GM21515 (cell line): ENCODE results near the gene TAOK1.
A peak's percentile ranks its signal among the peaks of the same experiment; 100 is the strongest.

ENCODE experiments used
- ATAC-seq: cut with Tn5 transposase; IDR thresholded peaks from one replicate; pipeline ENCODE4 v1.9.1; 2021; ENCODE audit not compliant: unreplicated experiment

Gene TAOK1

GRCh38 chr17:29378500-29378899 is 11.7 kb upstream of the TAOK1 start:
- no peak for ATAC-seq

- no peak for ATAC-seq
Observed at GRCh38 chr17:29379084-29379991, 10.8 kb upstream of the TAOK1 start.

- ATAC-seq = no peak
Observed at GRCh38 chr17:29383686-29384085, 6.5 kb upstream of the TAOK1 start.

DNA sequence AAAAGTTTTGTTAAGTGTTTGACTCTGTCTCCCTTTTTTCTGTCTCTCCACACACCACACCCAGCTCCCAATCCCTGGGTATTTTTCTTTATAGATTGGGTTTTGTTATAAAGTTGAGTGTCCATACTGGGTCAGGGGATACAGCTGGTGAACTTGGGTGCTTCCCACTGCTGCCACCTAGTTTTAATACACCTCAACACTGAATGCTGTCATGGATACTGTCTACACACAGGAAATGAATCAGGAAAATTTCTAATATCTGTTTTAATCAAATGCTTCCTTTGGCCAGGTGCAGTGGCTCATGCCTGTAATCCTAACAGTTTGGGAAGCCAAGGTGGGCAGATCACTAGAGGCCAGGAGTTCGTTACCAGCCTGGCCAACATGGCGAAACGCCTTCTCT is 5.3 kb upstream of the TAOK1 start:
- ATAC-seq = no peak

DNA sequence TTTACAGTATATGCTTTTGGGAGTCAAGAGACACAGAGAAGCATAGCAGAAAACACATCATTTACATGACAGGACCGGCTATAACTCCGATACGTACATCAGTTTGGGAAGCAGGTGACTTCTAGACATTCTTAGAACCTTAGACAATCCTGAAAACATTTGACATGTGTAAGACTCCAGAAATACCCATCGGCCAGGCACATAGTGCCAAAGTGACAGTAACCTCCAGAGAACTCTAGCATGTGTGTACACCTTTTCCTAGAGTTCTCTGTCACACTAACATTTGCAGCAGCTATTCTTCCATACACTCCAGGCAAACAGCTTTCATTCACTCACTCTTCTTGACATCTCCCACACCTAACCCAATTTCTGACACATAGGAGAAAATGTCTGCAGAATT is 3.4 kb upstream of the TAOK1 start:
- no peak for ATAC-seq

- no peak for ATAC-seq
Observed at GRCh38 chr17:29388937-29389336, 1.2 kb upstream of the TAOK1 start.

- ATAC-seq = peak; percentile 2
Observed at GRCh38 chr17:29390851-29391631, 878 bp downstream of the TAOK1 start.

DNA sequence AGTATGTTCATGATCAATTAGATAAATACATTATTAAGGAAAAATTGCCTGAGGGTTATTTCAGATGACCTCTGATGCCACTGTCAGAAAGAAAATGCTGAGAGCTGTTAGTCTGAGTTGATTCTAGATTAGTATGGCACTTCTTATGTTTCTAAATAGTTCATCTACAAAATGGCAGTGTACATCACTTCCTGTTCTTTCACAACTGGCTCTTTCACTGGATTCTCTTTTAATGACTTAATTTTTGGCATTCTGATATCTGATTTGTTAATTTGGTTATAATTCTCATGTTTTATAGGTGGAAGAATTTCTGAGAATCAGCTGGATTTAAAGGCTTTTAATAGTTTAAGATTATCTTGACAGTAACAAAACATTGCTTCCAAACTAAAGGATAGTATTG is 3.3 kb downstream of the TAOK1 start:
- ATAC-seq = no peak

GRCh38 chr17:29394761-29395160 is 4.6 kb downstream of the TAOK1 start:
- ATAC-seq = no peak

DNA sequence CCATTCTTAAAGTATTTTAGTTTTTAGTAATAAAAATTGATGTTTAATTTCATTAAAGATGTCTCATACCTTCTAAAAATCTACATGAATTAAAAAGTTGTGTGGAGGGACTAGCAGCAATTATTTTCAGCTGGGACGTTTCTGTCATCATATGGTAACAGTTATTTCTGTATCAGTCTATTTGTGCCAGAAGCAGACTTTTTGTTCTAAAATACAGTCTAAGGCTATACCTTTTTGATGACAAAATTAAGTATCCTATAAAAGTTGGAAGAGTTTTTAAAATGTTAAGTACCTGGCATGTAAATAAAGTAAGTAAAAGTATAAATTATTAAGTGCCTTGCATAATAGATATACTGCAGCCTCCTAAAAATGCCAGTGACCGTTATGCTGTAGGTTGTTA is 5.9 kb downstream of the TAOK1 start:
- ATAC-seq = no peak

GRCh38 chr17:29399634-29400033 is 9.5 kb downstream of the TAOK1 start:
- ATAC-seq = no peak

GRCh38 chr17:29400818-29401217 is 10.7 kb downstream of the TAOK1 start:
- ATAC-seq = no peak

DNA sequence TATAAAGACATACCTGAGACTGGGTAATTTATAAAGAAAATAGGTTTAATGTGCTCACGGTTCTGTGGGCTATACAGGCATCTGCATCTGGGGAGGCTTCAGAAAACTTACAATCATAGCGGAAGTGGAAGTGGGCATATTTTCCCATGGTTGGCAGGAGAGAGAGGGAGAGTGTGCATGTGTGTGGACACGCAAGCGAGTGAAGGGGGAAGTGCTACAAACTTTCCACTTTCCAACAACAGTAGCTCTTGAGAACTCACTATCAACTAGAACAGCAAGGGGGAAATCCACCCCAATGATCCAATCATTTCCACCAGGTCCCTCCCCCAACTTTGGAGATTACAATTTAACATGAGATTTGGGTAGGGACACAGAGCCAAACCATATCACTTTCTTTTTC is 11.1 kb downstream of the TAOK1 start:
- ATAC-seq = no peak

DNA sequence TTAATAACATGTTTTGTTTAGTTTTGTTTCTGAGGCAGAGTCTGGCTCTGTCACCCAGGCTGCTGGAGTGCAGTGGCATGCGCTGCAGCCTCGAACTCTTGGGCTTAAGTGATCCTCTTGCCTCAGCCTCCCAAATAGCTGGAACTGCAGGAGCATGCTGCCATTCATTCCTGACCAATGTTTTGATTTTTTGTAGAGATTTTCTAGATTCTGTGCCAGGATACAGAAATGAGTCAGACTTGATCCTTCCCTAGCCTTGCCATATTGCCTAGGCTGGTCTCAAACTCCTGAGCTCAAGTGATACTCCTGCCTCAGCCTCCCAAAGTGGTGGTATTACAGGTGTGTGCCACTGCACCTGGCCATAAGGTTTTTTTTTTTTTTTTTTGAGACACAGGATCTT is 17.7 kb downstream of the TAOK1 start:
- no peak for ATAC-seq

- ATAC-seq = no peak
Observed at GRCh38 chr17:29409963-29410362, 19.8 kb downstream of the TAOK1 start.

DNA sequence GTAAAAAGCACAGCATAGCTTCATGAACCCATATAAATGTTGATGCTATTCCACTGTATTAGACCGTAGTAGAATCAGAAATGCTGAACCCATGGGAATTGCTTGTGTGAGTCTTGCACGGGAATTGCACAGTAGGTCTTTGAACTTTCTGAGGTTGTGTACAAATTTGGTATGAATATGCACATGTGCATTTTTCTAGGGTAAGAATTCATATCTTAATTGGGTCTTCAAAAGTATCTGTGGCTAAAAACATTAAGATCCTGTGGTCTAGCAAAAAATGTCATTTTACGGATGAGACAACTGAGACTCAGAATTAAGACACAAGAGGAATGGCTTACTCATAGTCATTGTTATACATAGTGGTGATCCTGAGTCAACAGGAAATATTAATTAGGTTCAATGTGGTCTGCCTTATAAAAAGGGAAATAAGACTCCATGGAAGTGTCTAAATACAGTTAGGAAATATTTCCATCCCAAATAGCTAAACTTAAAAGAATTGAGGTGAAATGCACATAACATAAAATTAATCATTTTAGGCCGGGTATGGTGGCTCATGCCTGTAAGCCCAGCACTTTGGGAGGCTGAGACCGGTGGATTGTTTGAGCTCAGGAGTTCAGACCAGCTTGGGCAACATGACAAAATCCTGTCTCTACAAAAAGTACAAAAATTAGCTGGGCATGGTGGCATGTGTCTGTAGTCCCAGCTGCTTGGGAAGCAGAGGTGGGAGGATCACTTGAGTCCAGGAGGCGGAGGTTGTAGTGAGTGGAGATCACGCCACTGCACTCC is 22.8 kb downstream of the TAOK1 start:
- ATAC-seq = no peak

- ATAC-seq = no peak
Observed at GRCh38 chr17:29420128-29420527, 30.0 kb downstream of the TAOK1 start.

- no peak for ATAC-seq
Observed at GRCh38 chr17:29430275-29430674, 40.1 kb downstream of the TAOK1 start.

DNA sequence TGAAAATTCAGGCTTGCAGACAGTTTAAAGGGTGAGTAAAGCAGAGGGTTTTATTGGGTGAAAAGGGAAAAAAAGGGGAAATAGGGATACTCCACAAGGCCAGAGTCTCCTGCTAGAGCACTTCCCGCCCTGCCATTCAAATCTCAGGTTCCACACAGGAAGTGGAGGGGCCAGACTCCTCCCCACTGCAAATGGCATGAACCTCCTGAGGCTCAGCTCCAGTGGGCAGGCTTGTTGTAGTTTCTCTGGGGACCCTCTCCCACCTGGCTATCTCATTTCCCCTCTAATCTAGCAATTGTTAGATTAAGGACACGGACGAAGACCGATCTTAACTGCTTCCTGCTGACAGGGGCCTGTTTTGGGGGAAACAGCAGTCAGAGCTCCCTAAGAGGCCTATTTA is 43.4 kb downstream of the TAOK1 start:
- ATAC-seq = no peak

GRCh38 chr17:29434550-29434949 is 44.4 kb downstream of the TAOK1 start:
- no peak for ATAC-seq

- ATAC-seq = no peak
Observed at GRCh38 chr17:29442451-29442850, 52.3 kb downstream of the TAOK1 start.
